Left ventricle myocardium inferior (tissue), 1 donor: ENCODE results near the gene ALX4. TPM values are rescaled to one million over a fixed set of nuclear protein-coding genes. Genes with fewer than 3 reads are reported as not detected.

ENCODE experiments used
- DNase-seq: peaks from one replicate; pipeline ENCODE4 v3.0.0-alpha.2; 2020
- H3K27ac ChIP-seq: fragments of 200-600 bp; replicated peaks from 2 replicates; pipeline ENCODE4 v1.8.0; 2021
- H3K27me3 ChIP-seq: fragments of 200-600 bp; 2 replicates; pipeline ENCODE4 v1.8.0; 2021; ENCODE audit warnings: low read depth
- H3K36me3 ChIP-seq: fragments of 200-600 bp; 2 replicates; pipeline ENCODE4 v1.8.0; 2021
- H3K4me1 ChIP-seq: fragments of 200-600 bp; 2 replicates; pipeline ENCODE4 v1.8.0; 2021
- H3K4me3 ChIP-seq: fragments of 200-600 bp; 2 replicates; pipeline ENCODE4 v1.8.0; 2021; ENCODE audit warnings: mild to moderate bottlenecking, moderate library complexity
- H3K9me3 ChIP-seq: fragments of 200-600 bp; replicated peaks from 2 replicates; pipeline ENCODE4 v1.8.0; 2021
- CTCF ChIP-seq: fragments of 200-600 bp; IDR thresholded peaks from 2 replicates; pipeline ENCODE4 v1.8.0; 2021; ENCODE audit warnings: antibody characterized with exemption, mild to moderate bottlenecking, borderline replicate concordance
- intact Hi-C: fragments of 100-400 bp; cut with micrococcal nuclease; formaldehyde crosslinking; loops from one replicate; pipeline ENCODE4 v1.11.0; 2022
- total RNA-seq: library from RNA; stranded (reverse); fragmentation: NEBNext Ultra II Directional; extraction: Animal tissue kit (Norgen Biotek cat#: 25700); gene quantifications from one replicate; pipeline ENCODE4 v1.2.1, GENCODE V29; 2021
- donor health status: DM: no; HTN: yes; CAD: no; lungs with severe emphysema.

Gene ALX4
- total RNA-seq, 1 donor from 2014 or later: not detected

- intact Hi-C loops: no loop called here
- H3K27ac ChIP-seq: no peak overlapping the region
- DNase-seq: no peak
- H3K4me3 ChIP-seq: no peak overlapping the region
- no peaks in the 10 kb centered on the region for H3K27me3 ChIP-seq
- no peaks in the 10 kb centered on the region for H3K36me3 ChIP-seq
- H3K9me3 ChIP-seq: no peaks in the 10 kb centered on the region
- TF ChIP-seq CTCF: no peak
- H3K4me1 ChIP-seq: no peaks in the 10 kb centered on the region
Observed at GRCh38 chr11:44275241-44275640, 34.7 kb downstream of the ALX4 start.

- no peak for TF ChIP-seq CTCF
- Histone ChIP-seq H3K36me3 (no peaks in the 10 kb centered on the region), H3K4me3 (no peak overlapping the region), H3K27me3 (no peaks in the 10 kb centered on the region), H3K27ac (no peak overlapping the region), H3K9me3 (no peaks in the 10 kb centered on the region), H3K4me1 (no peaks in the 10 kb centered on the region)
- intact Hi-C loops: no loop called here
- no peak for DNase-seq
Observed at GRCh38 chr11:44274404-44274803, 35.5 kb downstream of the ALX4 start.

GRCh38 chr11:44271286-44271685, 38.7 kb downstream of the ALX4 start:
- no peak for DNase-seq
- no peak for TF ChIP-seq CTCF
- H3K4me3 ChIP-seq: no peak overlapping the region
- no peaks in the 10 kb centered on the region for H3K4me1 ChIP-seq
- no peak overlapping the region for H3K27ac ChIP-seq
- intact Hi-C loops: no loop called here
- H3K27me3 ChIP-seq: no peaks in the 10 kb centered on the region
- H3K36me3 ChIP-seq: no peaks in the 10 kb centered on the region
- H3K9me3 ChIP-seq: no peaks in the 10 kb centered on the region

GRCh38 chr11:44270403-44271273, 39.3 kb downstream of the ALX4 start:
- Histone ChIP-seq H3K4me1 (no peaks in the 10 kb centered on the region), H3K27ac (no peak overlapping the region), H3K36me3 (no peaks in the 10 kb centered on the region), H3K27me3 (no peaks in the 10 kb centered on the region), H3K4me3 (no peak overlapping the region), H3K9me3 (no peaks in the 10 kb centered on the region)
- intact Hi-C loops: no loop called here
- TF ChIP-seq CTCF: no peak
- no peak for DNase-seq

- no peak for DNase-seq
Observed at GRCh38 chr11:44269369-44270351, 40.3 kb downstream of the ALX4 start.

More at GRCh38 chr11:44269369-44270351, 40.3 kb downstream of the ALX4 start:
- Histone ChIP-seq H3K9me3 (no peaks in the 10 kb centered on the region), H3K36me3 (no peaks in the 10 kb centered on the region), H3K27ac (no peak overlapping the region), H3K4me3 (peak overlapping the region; percentile 23), H3K4me1 (no peaks in the 10 kb centered on the region), H3K27me3 (peaks cover 2% of the 10 kb centered on the region)
- TF ChIP-seq CTCF: no peak
- intact Hi-C loops: no loop called here
